RCC 7860 (cell line): ENCODE measurements around the gene C3orf80.
A peak's percentile ranks its signal among the peaks of the same experiment; 100 is the strongest.
"Not testable (repeated sequence)": the region's sequence is repeated elsewhere in the genome, so short reads cannot be mapped to it uniquely, and the experiment has no call there.

ENCODE experiments used
- DNase-seq: peaks from one replicate; pipeline ENCODE4 v3.0.0-alpha.2; 2015; ENCODE audit warnings: low spot score
- FAIRE-seq: peaks from 2 replicates; lab custom pipeline; 2012; peaks lifted over from hg19 to GRCh38; lab: Jason Lieb, UNC

Gene C3orf80

GRCh38 chr3:160225176-160226025 lies at the start of gene C3orf80:
C3orf80 (plus strand) TSS chr3:160225422; CDS start chr3:160225636, 214 bp downstream.
- DNase-seq (peak; percentile 29), FAIRE-seq (no peak)

DNA sequence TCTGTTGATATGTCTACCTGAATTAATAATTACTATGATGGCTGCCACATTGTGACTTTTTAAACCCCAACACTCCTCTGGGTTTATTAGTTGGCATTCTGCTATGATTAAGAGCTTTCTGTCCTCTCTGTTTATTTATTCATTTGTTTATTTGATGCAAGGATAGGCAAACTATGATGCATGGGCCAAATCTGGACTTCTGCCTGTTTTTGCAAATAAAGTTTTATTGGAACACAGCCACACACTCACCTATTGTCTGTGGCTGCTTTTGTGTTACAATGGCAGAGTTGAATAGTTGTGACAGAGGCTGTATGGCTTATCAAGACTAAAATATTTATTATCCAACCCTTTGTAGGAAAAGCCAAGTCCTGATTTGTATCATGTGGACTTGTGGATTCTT lies 48.3 kb upstream of the C3orf80 start:
- no peak for FAIRE-seq
- DNase-seq = no peak

DNA sequence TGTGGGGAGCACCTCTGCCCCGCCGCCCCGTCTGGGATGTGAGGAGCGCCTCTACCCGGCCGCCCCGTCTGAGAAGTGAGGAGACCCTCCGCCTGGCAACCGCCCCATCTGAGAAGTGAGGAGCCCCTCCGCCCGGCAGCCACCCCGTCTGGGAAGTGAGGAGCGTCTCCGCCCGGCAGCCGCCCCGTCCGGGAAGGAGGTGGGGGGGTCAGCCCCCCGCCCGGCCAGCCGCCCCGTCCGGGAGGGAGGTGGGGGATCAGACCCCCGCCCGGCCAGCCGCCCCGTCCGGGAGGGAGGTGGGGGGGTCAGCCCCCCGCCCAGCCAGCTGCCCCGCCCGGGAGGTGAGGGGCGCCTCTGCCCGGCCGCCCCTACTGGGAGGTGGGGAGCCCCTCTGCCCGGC lies 46.6 kb upstream of the C3orf80 start:
- not testable (repeated sequence) for FAIRE-seq, DNase-seq

- not testable (repeated sequence) for FAIRE-seq, DNase-seq
These were observed 45.8 kb upstream of the C3orf80 start for GRCh38 chr3:160179403-160179802.

GRCh38 chr3:160179906-160180305 lies 45.3 kb upstream of the C3orf80 start:
- FAIRE-seq = no peak
- no peak for DNase-seq

DNA sequence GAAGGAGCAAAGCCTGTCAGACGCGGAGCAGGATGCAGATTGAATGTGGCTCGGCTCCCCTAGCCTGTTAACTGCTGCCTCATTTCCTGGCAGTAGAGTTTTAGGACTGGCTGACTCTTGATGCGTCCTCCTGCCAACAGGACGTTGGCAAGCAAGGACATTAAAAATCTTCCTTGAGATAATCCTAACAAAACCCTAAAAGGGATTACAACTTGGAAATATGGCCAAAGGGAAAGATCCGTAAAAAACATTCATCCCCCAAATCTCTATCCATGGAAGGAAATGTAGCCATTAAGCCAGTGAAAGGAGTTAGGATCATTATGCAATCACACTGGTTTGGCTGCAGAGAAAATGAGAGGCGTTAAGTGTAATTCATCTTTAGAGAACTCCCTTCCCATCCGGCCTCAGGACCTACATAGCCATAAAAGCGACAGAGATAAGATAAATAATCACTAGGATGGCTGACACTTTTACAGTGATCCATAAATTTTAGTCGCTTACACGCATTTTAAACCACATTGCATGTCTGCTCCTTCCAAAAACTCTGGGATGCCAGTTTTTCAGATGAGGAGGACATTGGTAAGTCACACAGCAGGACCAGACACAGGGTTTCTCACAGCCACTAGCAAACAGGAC lies 44.5 kb upstream of the C3orf80 start:
- DNase-seq (no peak), FAIRE-seq (no peak)

DNA sequence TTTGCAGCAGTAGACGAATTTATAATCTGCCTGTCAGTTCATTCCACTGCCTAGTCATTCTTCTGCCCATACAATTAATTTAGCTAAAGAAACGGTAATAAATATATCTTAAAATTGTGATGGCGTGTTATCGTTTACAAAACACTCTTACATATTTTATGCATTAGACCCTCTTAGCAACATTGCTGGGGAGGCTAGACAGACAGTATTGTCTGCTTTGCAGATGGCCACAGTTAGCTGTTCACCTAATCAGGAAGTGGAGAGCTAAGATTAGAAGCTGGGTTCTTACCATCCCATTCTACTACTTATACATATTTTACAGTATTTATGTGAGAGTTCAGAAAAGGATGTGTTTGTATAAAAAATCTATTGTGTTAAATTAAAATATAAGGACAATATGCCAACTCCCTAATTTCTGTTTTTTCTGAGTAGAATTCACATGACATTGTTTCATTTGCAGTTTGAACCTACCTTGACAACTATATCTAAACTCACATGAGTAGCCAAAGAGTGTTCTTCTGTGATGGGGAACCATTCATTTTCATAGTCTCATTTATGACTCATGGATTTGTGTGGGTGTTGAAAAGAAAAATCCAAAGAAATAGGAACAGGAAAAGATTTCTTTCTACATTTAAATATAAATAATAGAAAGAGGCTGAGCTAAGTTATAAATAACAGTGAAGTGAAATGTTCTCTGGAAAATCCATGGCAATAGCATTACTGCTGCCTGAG lies 41.7 kb upstream of the C3orf80 start:
- FAIRE-seq = no peak

GRCh38 chr3:160184655-160185054 lies 40.6 kb upstream of the C3orf80 start:
- DNase-seq (no peak), FAIRE-seq (no peak)

More for the DNA sequence above, 41.7 kb upstream of the C3orf80 start:
- no peak for DNase-seq

DNA sequence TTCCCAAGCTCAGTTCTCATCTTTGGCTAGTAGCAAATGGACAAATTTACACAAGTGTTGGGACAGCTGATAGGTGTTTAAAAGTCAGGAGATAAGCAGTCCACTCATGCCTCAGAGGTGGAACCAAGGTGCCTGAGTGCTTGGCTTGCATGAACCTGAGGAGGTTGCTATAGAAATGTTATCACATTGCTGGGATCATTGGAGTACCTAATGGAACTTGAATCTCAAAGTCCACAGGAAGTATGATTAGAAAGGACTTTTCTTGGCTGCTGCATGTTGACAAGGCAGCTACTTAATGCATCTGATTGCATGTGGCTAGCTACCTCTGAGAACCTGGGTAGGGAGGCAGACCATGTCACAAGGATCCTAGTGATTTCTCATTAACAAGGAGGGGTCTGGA lies 39.5 kb upstream of the C3orf80 start:
- DNase-seq (no peak), FAIRE-seq (no peak)

DNA sequence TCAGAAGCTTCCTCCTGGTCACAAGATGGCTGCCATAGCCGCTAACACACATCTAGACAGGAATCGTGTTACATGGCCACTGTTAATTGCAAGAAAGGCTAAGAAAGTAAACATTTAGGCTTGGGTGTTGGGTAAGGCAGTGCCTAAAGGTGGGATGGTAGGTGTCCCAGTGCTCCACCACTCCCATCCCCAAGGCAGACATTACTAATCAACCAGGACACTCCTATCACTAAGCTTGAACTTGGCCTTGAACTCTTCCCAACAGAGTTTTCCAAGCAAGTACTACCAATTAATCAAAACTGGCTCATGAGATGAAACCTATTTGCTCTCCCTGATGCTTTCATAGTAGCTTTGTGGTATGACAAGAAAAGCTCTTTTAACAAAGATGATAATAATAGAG lies 37.9 kb upstream of the C3orf80 start:
- DNase-seq (no peak), FAIRE-seq (no peak)

DNA sequence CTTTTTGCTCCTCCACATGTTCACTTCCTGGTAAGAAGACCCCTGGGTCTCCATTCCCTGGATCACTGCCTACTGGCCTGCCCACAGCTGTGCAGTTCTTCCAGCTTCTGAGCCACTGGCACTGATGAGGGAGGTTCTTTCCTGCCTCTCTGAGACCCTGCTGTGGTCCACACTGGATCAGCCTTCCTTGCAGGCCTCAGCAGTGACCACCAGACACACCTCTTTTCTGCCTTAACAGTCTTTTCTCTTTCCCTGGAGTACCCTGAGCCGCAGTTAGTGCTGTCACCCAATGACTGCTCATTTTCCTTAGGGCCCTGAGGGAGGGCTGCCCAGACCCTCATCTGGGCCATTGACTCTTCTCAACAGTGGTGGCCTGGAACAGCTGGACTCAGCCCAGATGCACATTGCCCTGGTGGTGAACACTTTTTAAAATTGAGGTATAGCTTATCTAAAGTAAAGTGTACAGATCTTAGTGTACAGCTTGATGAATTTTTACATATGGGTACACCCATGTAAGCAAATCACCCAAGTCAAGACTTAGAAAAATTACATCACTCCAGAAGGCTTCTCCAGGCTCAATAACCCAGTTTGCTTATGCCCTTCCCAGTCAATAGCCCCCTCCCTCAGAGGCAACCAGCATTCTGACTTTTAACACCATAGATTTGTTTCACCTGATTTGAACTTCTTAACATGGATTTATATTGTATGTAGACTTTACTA lies 32.8 kb upstream of the C3orf80 start:
- FAIRE-seq = no peak
- DNase-seq = no peak

- no peak for FAIRE-seq
These were observed 31.5 kb upstream of the C3orf80 start for GRCh38 chr3:160193644-160194192.

GRCh38 chr3:160194438-160194837 lies 30.8 kb upstream of the C3orf80 start:
- DNase-seq = no peak
- FAIRE-seq = no peak

More at GRCh38 chr3:160193644-160194192, 31.5 kb upstream of the C3orf80 start:
- no peak for DNase-seq

DNA sequence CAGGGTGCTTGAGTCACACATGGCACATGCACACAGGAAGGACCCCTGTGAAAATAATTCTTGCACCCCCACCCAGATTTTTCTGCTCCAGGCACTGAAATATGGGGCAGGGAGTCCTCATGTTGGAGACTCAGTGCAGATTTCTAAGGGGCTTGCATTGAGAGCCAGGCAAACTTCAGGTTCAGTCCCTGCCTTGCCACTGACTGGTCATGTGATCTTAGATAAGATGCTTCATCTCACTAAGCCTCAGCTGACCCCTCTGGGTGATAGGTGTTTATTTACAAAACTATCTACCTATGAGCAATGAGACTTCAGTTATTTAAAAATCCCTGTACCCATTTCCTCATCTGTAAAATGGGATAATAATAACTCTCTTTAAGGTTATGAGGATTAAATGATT lies 30.1 kb upstream of the C3orf80 start:
- DNase-seq (no peak), FAIRE-seq (no peak)

- FAIRE-seq (no peak), DNase-seq (no peak)
These were observed 28.6 kb upstream of the C3orf80 start for GRCh38 chr3:160196511-160197104.

DNA sequence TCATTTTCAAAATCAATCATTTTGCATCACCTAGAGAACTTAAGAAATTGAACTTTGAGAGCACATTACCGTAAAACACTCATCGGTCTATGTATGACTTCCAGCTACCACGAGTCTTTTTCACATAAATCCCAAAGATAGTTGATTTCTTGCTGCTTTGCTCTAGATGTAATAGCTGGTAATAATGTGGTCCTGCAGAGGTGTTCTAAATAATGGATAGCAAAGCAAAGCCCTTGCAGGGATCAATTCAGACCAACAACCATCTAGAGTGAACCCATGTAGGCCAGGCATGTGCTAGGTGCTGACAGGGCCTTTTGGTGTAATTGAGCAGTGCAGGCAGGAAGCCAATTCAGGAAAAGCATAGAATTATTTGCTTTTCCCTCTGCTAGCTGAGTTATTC lies 26.1 kb upstream of the C3orf80 start:
- no peak for FAIRE-seq

GRCh38 chr3:160200353-160200752 lies 24.9 kb upstream of the C3orf80 start:
- FAIRE-seq (no peak), DNase-seq (no peak)

More for the DNA sequence above, 26.1 kb upstream of the C3orf80 start:
- no peak for DNase-seq

GRCh38 chr3:160204396-160205011 lies 20.7 kb upstream of the C3orf80 start:
- DNase-seq, FAIRE-seq: not testable (repeated sequence)

DNA sequence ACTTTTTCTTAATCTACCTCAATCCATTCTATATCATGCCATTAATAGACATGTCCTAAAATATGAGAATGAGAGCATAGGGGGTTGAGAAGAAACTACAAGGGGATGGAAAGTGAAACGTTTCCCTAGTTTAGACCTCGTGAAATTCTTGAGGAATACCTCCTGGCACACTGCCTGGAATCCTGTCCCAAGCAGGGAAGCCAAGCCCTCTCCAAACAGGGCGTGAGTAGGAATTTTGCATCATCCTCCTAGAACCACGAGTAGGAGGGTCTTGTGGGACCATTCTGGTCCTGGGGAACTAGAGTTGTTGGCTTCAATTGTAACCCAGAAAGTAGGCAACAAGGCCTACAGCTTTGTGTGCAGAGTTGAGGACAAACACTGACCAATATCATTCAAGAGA lies 19.6 kb upstream of the C3orf80 start:
- no peak for FAIRE-seq
- DNase-seq = no peak

DNA sequence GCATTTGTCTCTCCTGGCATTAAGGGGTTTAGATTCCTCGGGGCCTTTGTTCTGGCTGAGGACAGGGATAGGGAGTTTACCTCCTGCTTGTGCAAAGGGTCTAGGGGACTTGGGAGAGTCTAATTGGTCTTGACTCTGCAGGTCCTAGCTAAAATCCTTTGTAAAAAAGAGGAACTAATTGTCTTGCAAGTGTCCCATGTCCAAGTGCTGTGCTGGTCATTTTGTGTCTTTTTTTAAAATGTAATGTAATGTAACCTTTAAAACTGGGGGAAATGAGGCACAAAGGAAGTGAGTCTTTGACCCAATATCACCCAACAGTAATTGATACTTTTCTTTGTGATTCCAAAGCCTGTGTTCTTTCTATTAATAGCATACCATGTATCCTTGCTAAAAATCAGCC lies 14.9 kb upstream of the C3orf80 start:
- DNase-seq = no peak
- FAIRE-seq = no peak
